ENCODE data around the gene POLN. TPM values are rescaled to one million over a fixed set of nuclear protein-coding genes. Genes with fewer than 3 reads are reported as not detected.

The POLN gene
- total RNA-seq, 1 experiment from 2014 or later, result 0.26 TPM

GRCh38 chr4:2105559-2105958 is 136.4 kb downstream of the POLN start:
- no peaks in the 10 kb centered on the region for H3F3A ChIP-seq (ENCODE audit: low read length, unreplicated experiment)
- H3K4me3 ChIP-seq (ENCODE audit: low read length), result no peak overlapping the region
- intact Hi-C loops (cut with micrococcal nuclease), result no loop called here
- H3K9ac ChIP-seq (ENCODE audit: low read length), result no peak overlapping the region
- no peaks in the 10 kb centered on the region for H3K27me3 ChIP-seq (ENCODE audit: low read length)
- no peak overlapping the region for H2AFZ ChIP-seq (ENCODE audit: low read length)
- H4K20me1 ChIP-seq (ENCODE audit: low read length), result no peaks in the 10 kb centered on the region
- H3K9me3 ChIP-seq (ENCODE audit: low read length), result no peaks in the 10 kb centered on the region; the same call in 1 of the 2 replicates
- no peaks in the 10 kb centered on the region for H3K36me3 ChIP-seq (ENCODE audit: low read depth, low read length)
- H3K4me2 ChIP-seq (ENCODE audit: low read length), result no peak overlapping the region
- ATAC-seq (no peak; the same call in 1 of the 2 replicates), DNase-seq (peak; percentile 30)
- ChIA-PET POLR2A (ENCODE audit: unreplicated experiment) (interaction anchor here (0.6 kb wide), 1 partner anchor 22 kb away, joined by 4 read pairs; no protein-coding TSS in a partner anchor), CTCF (no interaction called here)
- TF ChIP-seq, protein P1, sequence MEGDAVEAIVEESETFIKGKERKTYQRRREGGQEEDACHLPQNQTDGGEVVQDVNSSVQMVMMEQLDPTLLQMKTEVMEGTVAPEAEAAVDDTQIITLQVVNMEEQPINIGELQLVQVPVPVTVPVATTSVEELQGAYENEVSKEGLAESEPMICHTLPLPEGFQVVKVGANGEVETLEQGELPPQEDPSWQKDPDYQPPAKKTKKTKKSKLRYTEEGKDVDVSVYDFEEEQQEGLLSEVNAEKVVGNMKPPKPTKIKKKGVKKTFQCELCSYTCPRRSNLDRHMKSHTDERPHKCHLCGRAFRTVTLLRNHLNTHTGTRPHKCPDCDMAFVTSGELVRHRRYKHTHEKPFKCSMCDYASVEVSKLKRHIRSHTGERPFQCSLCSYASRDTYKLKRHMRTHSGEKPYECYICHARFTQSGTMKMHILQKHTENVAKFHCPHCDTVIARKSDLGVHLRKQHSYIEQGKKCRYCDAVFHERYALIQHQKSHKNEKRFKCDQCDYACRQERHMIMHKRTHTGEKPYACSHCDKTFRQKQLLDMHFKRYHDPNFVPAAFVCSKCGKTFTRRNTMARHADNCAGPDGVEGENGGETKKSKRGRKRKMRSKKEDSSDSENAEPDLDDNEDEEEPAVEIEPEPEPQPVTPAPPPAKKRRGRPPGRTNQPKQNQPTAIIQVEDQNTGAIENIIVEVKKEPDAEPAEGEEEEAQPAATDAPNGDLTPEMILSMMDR (conservative IDR thresholded peaks at IDR 0.05; ENCODE audit: low read depth, low read length), result no peak
- TF ChIP-seq EZH2phosphoT487 (IDR thresholded peaks at IDR 0.05; ENCODE audit: borderline replicate concordance, low read length) (no peak), EZH2 (IDR thresholded peaks at IDR 0.05; ENCODE audit: low read length, unreplicated experiment) (no peak)
- peaks cover 14% of the 10 kb centered on the region for H3K4me1 ChIP-seq (ENCODE audit: insufficient read depth, low read length)
- no peak overlapping the region for H3K27ac ChIP-seq (ENCODE audit: low read length)
- H3K79me2 ChIP-seq (ENCODE audit: low read length), result no peaks in the 10 kb centered on the region
- no peaks in the 10 kb centered on the region for H3K9me2 ChIP-seq (replicated peaks; ENCODE audit: low read length)
- BruUV-seq (replicated peaks), result no TSS peak

GRCh38 chr4:2104556-2105345 is 137.2 kb downstream of the POLN start:
- ChIA-PET POLR2A (ENCODE audit: unreplicated experiment) (no interaction called here), CTCF (no interaction called here)
- Histone ChIP-seq H3K27ac (ENCODE audit: low read length) (no peak overlapping the region), H4K20me1 (ENCODE audit: low read length) (no peaks in the 10 kb centered on the region), H3K79me2 (ENCODE audit: low read length) (no peaks in the 10 kb centered on the region), H3K4me3 (ENCODE audit: low read length) (no peak overlapping the region), H3K4me1 (ENCODE audit: insufficient read depth, low read length) (peaks cover 14% of the 10 kb centered on the region), H3K27me3 (ENCODE audit: low read length) (no peaks in the 10 kb centered on the region), H2AFZ (ENCODE audit: low read length) (no peak overlapping the region), H3K9me3 (ENCODE audit: low read length) (no peaks in the 10 kb centered on the region; the same call in 1 of the 2 replicates), H3K4me2 (ENCODE audit: low read length) (no peak overlapping the region), H3F3A (ENCODE audit: low read length, unreplicated experiment) (no peaks in the 10 kb centered on the region), H3K9ac (ENCODE audit: low read length) (no peak overlapping the region), H3K36me3 (ENCODE audit: low read depth, low read length) (no peaks in the 10 kb centered on the region), H3K9me2 (replicated peaks; ENCODE audit: low read length) (no peaks in the 10 kb centered on the region)
- DNase-seq, result no peak
- no TSS peak for BruUV-seq (replicated peaks)
- intact Hi-C loops (cut with micrococcal nuclease), result no loop called here
- ATAC-seq, result no peak
- TF ChIP-seq, protein P1 (conservative IDR thresholded peaks at IDR 0.05; ENCODE audit: low read depth, low read length), result no peak
- TF ChIP-seq EZH2 (IDR thresholded peaks at IDR 0.05; ENCODE audit: low read length, unreplicated experiment) (no peak), EZH2phosphoT487 (IDR thresholded peaks at IDR 0.05; ENCODE audit: borderline replicate concordance, low read length) (no peak)

Measured in PC-3 (cell line).